Measurements from ENCODE around the gene PAPPA2.

Gene PAPPA2

GRCh38 chr1:176512966-176513365 lies 50.0 kb downstream of the PAPPA2 start:
- no peak overlapping the region for H3K27ac ChIP-seq (ENCODE audit: low read length)
- H3K36me3 ChIP-seq (replicated peaks; ENCODE audit: low read depth, low read length), result no peaks in the 10 kb centered on the region
- TF ChIP-seq EZH2phosphoT487 (IDR thresholded peaks at IDR 0.05; ENCODE audit: low read depth) (no peak), CTCF (IDR thresholded peaks at IDR 0.05; ENCODE audit: low read depth, low read length) (no peak)
- no peaks in the 10 kb centered on the region for H3K4me1 ChIP-seq (ENCODE audit: low read length)
- no peak overlapping the region for H3K9ac ChIP-seq (ENCODE audit: low read length)
- H3K9me3 ChIP-seq (ENCODE audit: insufficient read depth, low read length), result no peaks in the 10 kb centered on the region
- no peak overlapping the region for H3K4me3 ChIP-seq (ENCODE audit: low read length)
- no peak overlapping the region for H3K4me2 ChIP-seq (ENCODE audit: low read length)
- H3K27me3 ChIP-seq (ENCODE audit: low read depth, low read length), result peaks cover 5% of the 10 kb centered on the region; the same call in 1 of the 2 replicates
- H4K20me1 ChIP-seq (ENCODE audit: insufficient read depth, low read length), result no peaks in the 10 kb centered on the region
- no peak overlapping the region for H2AFZ ChIP-seq (ENCODE audit: low read depth, low read length)
- no peaks in the 10 kb centered on the region for H3K79me2 ChIP-seq (ENCODE audit: low read length)

- Histone ChIP-seq H3K79me2 (ENCODE audit: low read length) (no peaks in the 10 kb centered on the region), H3K4me2 (ENCODE audit: low read length) (no peak overlapping the region), H3K36me3 (replicated peaks; ENCODE audit: low read depth, low read length) (no peaks in the 10 kb centered on the region), H2AFZ (ENCODE audit: low read depth, low read length) (no peak overlapping the region), H3K9me3 (ENCODE audit: insufficient read depth, low read length) (no peaks in the 10 kb centered on the region), H3K27me3 (ENCODE audit: low read depth, low read length) (peaks cover 10% of the 10 kb centered on the region; the same call in 1 of the 2 replicates), H3K9ac (ENCODE audit: low read length) (no peak overlapping the region), H3K4me3 (ENCODE audit: low read length) (no peak overlapping the region), H4K20me1 (ENCODE audit: insufficient read depth, low read length) (no peaks in the 10 kb centered on the region), H3K27ac (ENCODE audit: low read length) (no peak overlapping the region), H3K4me1 (ENCODE audit: low read length) (no peaks in the 10 kb centered on the region)
- no peak for TF ChIP-seq EZH2phosphoT487 (IDR thresholded peaks at IDR 0.05; ENCODE audit: low read depth)
- no peak for TF ChIP-seq CTCF (IDR thresholded peaks at IDR 0.05; ENCODE audit: low read depth, low read length)
Measured at GRCh38 chr1:176515310-176515709, 52.3 kb downstream of the PAPPA2 start.

- H4K20me1 ChIP-seq (ENCODE audit: insufficient read depth, low read length), result no peaks in the 10 kb centered on the region
- H3K4me3 ChIP-seq (ENCODE audit: low read length), result no peak overlapping the region
- H3K79me2 ChIP-seq (ENCODE audit: low read length), result no peaks in the 10 kb centered on the region
- H3K4me1 ChIP-seq (ENCODE audit: low read length), result no peaks in the 10 kb centered on the region
- no peaks in the 10 kb centered on the region for H3K36me3 ChIP-seq (replicated peaks; ENCODE audit: low read depth, low read length)
- H3K27me3 ChIP-seq (ENCODE audit: low read depth, low read length), result peaks cover 16% of the 10 kb centered on the region
- H3K9me3 ChIP-seq (ENCODE audit: insufficient read depth, low read length), result no peaks in the 10 kb centered on the region
- no peak overlapping the region for H3K27ac ChIP-seq (ENCODE audit: low read length)
- no peak overlapping the region for H3K4me2 ChIP-seq (ENCODE audit: low read length)
- no peak overlapping the region for H3K9ac ChIP-seq (ENCODE audit: low read length)
- no peak overlapping the region for H2AFZ ChIP-seq (ENCODE audit: low read depth, low read length)
- TF ChIP-seq CTCF (IDR thresholded peaks at IDR 0.05; ENCODE audit: low read depth, low read length), result no peak
- no peak for TF ChIP-seq EZH2phosphoT487 (IDR thresholded peaks at IDR 0.05; ENCODE audit: low read depth)
Measured at GRCh38 chr1:176517484-176517883, 54.5 kb downstream of the PAPPA2 start.

- no peak overlapping the region for H3K4me3 ChIP-seq (ENCODE audit: low read length)
- H3K4me1 ChIP-seq (ENCODE audit: low read length), result no peaks in the 10 kb centered on the region
- peaks cover 26% of the 10 kb centered on the region for H3K27me3 ChIP-seq (ENCODE audit: low read depth, low read length)
- no peaks in the 10 kb centered on the region for H3K79me2 ChIP-seq (ENCODE audit: low read length)
- no peak overlapping the region for H3K4me2 ChIP-seq (ENCODE audit: low read length)
- H3K9me3 ChIP-seq (ENCODE audit: insufficient read depth, low read length), result no peaks in the 10 kb centered on the region
- no peaks in the 10 kb centered on the region for H4K20me1 ChIP-seq (ENCODE audit: insufficient read depth, low read length)
- H3K9ac ChIP-seq (ENCODE audit: low read length), result no peak overlapping the region
- no peak overlapping the region for H3K27ac ChIP-seq (ENCODE audit: low read length)
- no peaks in the 10 kb centered on the region for H3K36me3 ChIP-seq (replicated peaks; ENCODE audit: low read depth, low read length)
- H2AFZ ChIP-seq (ENCODE audit: low read depth, low read length), result no peak overlapping the region
- TF ChIP-seq CTCF (IDR thresholded peaks at IDR 0.05; ENCODE audit: low read depth, low read length) (no peak), EZH2phosphoT487 (IDR thresholded peaks at IDR 0.05; ENCODE audit: low read depth) (no peak)
Measured at GRCh38 chr1:176521211-176521610, 58.2 kb downstream of the PAPPA2 start.

Measured in OCI-LY3 (cell line).